ENCODE data around the gene TTC29.

- TF ChIP-seq, protein P1, sequence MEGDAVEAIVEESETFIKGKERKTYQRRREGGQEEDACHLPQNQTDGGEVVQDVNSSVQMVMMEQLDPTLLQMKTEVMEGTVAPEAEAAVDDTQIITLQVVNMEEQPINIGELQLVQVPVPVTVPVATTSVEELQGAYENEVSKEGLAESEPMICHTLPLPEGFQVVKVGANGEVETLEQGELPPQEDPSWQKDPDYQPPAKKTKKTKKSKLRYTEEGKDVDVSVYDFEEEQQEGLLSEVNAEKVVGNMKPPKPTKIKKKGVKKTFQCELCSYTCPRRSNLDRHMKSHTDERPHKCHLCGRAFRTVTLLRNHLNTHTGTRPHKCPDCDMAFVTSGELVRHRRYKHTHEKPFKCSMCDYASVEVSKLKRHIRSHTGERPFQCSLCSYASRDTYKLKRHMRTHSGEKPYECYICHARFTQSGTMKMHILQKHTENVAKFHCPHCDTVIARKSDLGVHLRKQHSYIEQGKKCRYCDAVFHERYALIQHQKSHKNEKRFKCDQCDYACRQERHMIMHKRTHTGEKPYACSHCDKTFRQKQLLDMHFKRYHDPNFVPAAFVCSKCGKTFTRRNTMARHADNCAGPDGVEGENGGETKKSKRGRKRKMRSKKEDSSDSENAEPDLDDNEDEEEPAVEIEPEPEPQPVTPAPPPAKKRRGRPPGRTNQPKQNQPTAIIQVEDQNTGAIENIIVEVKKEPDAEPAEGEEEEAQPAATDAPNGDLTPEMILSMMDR (IDR thresholded peaks at IDR 0.05; ENCODE audit: insufficient read depth, low read length, poor library complexity, severe bottlenecking): no peak
- no peak for TF ChIP-seq EZH2phosphoT487 (conservative IDR thresholded peaks at IDR 0.05; ENCODE audit: low read length)
Observed at GRCh38 chr4:146855761-146856160, 89.9 kb downstream of the TTC29 start.
